Head of caudate nucleus (tissue), 42 donors: Measurements from ENCODE around the gene HERPUD1.
"Not testable (repeated sequence)": the region's sequence is repeated elsewhere in the genome, so short reads cannot be mapped to it uniquely, and the experiment has no call there.

Experiments used
- DNase-seq, 42 donors: peaks; one replicate each; pipeline versions ENCODE4 v3.0.0 to v3.0.0-alpha.2; 2020 to 2021; ENCODE audit warnings: mixed read lengths in 7 of 42
- intact Hi-C: fragments of 100-400 bp; cut with DNase I; formaldehyde crosslinking; loops from one replicate; pipeline ENCODE4 v1.15.0; 2022

Gene HERPUD1

GRCh38 chr16:56931892-56932720 is at the start of gene HERPUD1:
Gene HERPUD1 (plus strand): TSS chr16:56932142. CDS start chr16:56932245, 103 bp downstream.
- DNase-seq = peak; percentile 99 to 100 (median 100)
- intact Hi-C loops = loop anchor here (10.0 kb wide), 1 partner anchor 67 kb away; the partner anchor contains the start of gene SLC12A3

GRCh38 chr16:56883586-56883985 is 48.4 kb upstream of the HERPUD1 start:
- no peak for DNase-seq
- intact Hi-C loops = no loop called here

- DNase-seq = no peak
- intact Hi-C loops = no loop called here
These were observed 47.8 kb upstream of the HERPUD1 start for GRCh38 chr16:56884026-56884582.

GRCh38 chr16:56884929-56885328 is 47.0 kb upstream of the HERPUD1 start:
- DNase-seq, intact Hi-C loops: not testable (repeated sequence)

- intact Hi-C loops = no loop called here
These were observed 46.3 kb upstream of the HERPUD1 start for GRCh38 chr16:56885446-56886162.

GRCh38 chr16:56886296-56886695 is 45.6 kb upstream of the HERPUD1 start:
- intact Hi-C loops = no loop called here
- no peak for DNase-seq

More at GRCh38 chr16:56885446-56886162, 46.3 kb upstream of the HERPUD1 start:
- DNase-seq = no peak

GRCh38 chr16:56886826-56887225 is 45.1 kb upstream of the HERPUD1 start:
- DNase-seq = no peak
- intact Hi-C loops = no loop called here

GRCh38 chr16:56888806-56889205 is 43.1 kb upstream of the HERPUD1 start:
- intact Hi-C loops = no loop called here
- peak in 1 of 42 donors; percentile 16 for DNase-seq

GRCh38 chr16:56889206-56889605 is 42.7 kb upstream of the HERPUD1 start:
- DNase-seq = no peak
- intact Hi-C loops = no loop called here

GRCh38 chr16:56891685-56892084 is 40.3 kb upstream of the HERPUD1 start:
- no peak for DNase-seq

GRCh38 chr16:56892705-56893104 is 39.2 kb upstream of the HERPUD1 start:
- no peak for DNase-seq
- intact Hi-C loops = no loop called here

More at GRCh38 chr16:56891685-56892084, 40.3 kb upstream of the HERPUD1 start:
- intact Hi-C loops = no loop called here

- DNase-seq = no peak
- intact Hi-C loops = no loop called here
These were observed 37.5 kb upstream of the HERPUD1 start for GRCh38 chr16:56894331-56894917.

- no peak for DNase-seq
- intact Hi-C loops = no loop called here
These were observed 36.1 kb upstream of the HERPUD1 start for GRCh38 chr16:56895813-56896212.

- DNase-seq = no peak
- intact Hi-C loops = no loop called here
These were observed 35.7 kb upstream of the HERPUD1 start for GRCh38 chr16:56896244-56896643.

GRCh38 chr16:56897026-56897799 is 34.7 kb upstream of the HERPUD1 start:
- no peak for DNase-seq
- intact Hi-C loops = no loop called here

GRCh38 chr16:56898847-56899246 is 33.1 kb upstream of the HERPUD1 start:
- intact Hi-C loops = no loop called here
- no peak for DNase-seq

GRCh38 chr16:56903866-56904265 is 28.1 kb upstream of the HERPUD1 start:
- DNase-seq = no peak
- intact Hi-C loops = no loop called here

GRCh38 chr16:56907401-56907800 is 24.5 kb upstream of the HERPUD1 start:
- DNase-seq = no peak
- intact Hi-C loops = no loop called here

- intact Hi-C loops = no loop called here
- DNase-seq = no peak
These were observed 22.4 kb upstream of the HERPUD1 start for GRCh38 chr16:56909527-56909979.
